Psoas muscle (tissue), 8 donors: ENCODE results near the gene SMG9. TPM values are rescaled to one million over a fixed set of nuclear protein-coding genes. Genes with fewer than 3 reads are reported as not detected.

Experiments used
- ATAC-seq, 4 donors: fragments of 200-7000 bp; cut with Tn5 transposase; one replicate each; pipeline ENCODE4 v1.9.1; 2020; ENCODE audit warnings: moderate library complexity in 3 of 4, mild to moderate bottlenecking in 2 of 4
- DNase-seq, 2 donors: peaks; one replicate each; pipeline ENCODE4 v3.0.0-alpha.2; 2020
- H3K27ac ChIP-seq: fragments of 200-600 bp; one replicate; pipeline ENCODE4 v1.8.0; 2022
- H3K27me3 ChIP-seq, 3 donors: fragments of 200-600 bp in 1 of 3; one replicate each; pipeline versions ENCODE4 v1.6.1 to v1.8.0; 2013 to 2022; ENCODE audit warnings: low read length in 2 of 3, mild to moderate bottlenecking in 2 of 3, moderate library complexity in 1 of 3; ENCODE audit not compliant: insufficient read depth in 3 of 3
- H3K36me3 ChIP-seq, 2 donors: fragments of 200-600 bp in 1 of 2; one replicate each; pipeline versions ENCODE4 v1.6.1 to v1.8.0; 2013 to 2022; ENCODE audit warnings: low read depth in 1 of 2, mild to moderate bottlenecking in 1 of 2, moderate library complexity in 1 of 2; ENCODE audit not compliant: insufficient read depth in 1 of 2
- H3K4me1 ChIP-seq: fragments of 200-600 bp; one replicate; pipeline ENCODE4 v1.8.0; 2022
- H3K4me3 ChIP-seq: fragments of 200-600 bp; one replicate; pipeline ENCODE4 v1.8.0; 2022; ENCODE audit warnings: mild to moderate bottlenecking
- H3K9me3 ChIP-seq: fragments of 200-600 bp; one replicate; pipeline ENCODE4 v1.8.0; 2022
- WGBS, 3 donors: extraction: QIAGEN DNeasy Blood & Tissue Kit; methylation state at CpG; one replicate each; pipeline versions ENCODE4 v1.1.6 to v1.1.7; 2013; 5-methylcytosine and 5-hydroxymethylcytosine counted together
- intact Hi-C, 2 donors: fragments of 100-400 bp; cut with DNase I; formaldehyde crosslinking; loops; one replicate each; pipeline versions ENCODE4 v1.11.0 to v1.14.2; 2022
- long read RNA-seq, 2 donors: library from polyadenylated mRNA; unstranded; transcript quantifications; one replicate each; pipeline ENCODE4 v2.0.0, GENCODE V29; 2021
- polyA plus RNA-seq, 3 donors: library from polyadenylated mRNA; stranded (reverse); fragments of 200-250 nt; gene quantifications; one replicate each; pipeline ENCODE4 v1.2.3, GENCODE V29; 2013
- total RNA-seq, 4 donors: library from RNA; stranded (reverse); fragmentation: NEBNext Ultra II Directional in 2 of 4; extraction: Animal tissue kit (Norgen Biotek cat#: 25700) in 2 of 4; gene quantifications; one replicate each; pipeline versions ENCODE4 v1.2.1 to v1.2.4, GENCODE V29; 2021 to 2023
- TF ChIP-seq, protein P1 (sequence below): fragments of 200-600 bp; IDR thresholded peaks from one replicate; pipeline ENCODE4 v1.8.0; 2022; ENCODE audit warnings: antibody characterized with exemption
- donor health status: healthy with polysubstance abuse.
- donor health status: DM: no; HTN: no; CAD: no; lungs with moderate emphysema.
- donor health status: Bipolar disorder and iron deficiency.
- donor health status: healthy.
- donor health status: DM: yes; HTN: yes; CAD: no.
- donor health status: DM: no; HTN: no; CAD: no.
- donor health status: DM: no; HTN: no; CAD: no.
- donor health status: DM: yes; HTN: yes; CAD: no.

SMG9 gene, protein sequence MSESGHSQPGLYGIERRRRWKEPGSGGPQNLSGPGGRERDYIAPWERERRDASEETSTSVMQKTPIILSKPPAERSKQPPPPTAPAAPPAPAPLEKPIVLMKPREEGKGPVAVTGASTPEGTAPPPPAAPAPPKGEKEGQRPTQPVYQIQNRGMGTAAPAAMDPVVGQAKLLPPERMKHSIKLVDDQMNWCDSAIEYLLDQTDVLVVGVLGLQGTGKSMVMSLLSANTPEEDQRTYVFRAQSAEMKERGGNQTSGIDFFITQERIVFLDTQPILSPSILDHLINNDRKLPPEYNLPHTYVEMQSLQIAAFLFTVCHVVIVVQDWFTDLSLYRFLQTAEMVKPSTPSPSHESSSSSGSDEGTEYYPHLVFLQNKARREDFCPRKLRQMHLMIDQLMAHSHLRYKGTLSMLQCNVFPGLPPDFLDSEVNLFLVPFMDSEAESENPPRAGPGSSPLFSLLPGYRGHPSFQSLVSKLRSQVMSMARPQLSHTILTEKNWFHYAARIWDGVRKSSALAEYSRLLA
- total RNA-seq (10 to 100 TPM; 11.6 to 27.1 (median 15.1) TPM), polyA plus RNA-seq (10 to 100 TPM; 10.1 to 29.1 (median 13.7) TPM)
- long read RNA-seq, donor 1, full-length matches to known transcripts, result 1 of 5 reads
- long read RNA-seq, donor 1, partial matches to known transcripts, result 4 of 5 reads
- long read RNA-seq, donor 1, other reads (novel, unspliced or antisense), result 0 of 5 reads
- long read RNA-seq, donor 2, full-length matches to known transcripts, result 3 of 4 reads
- long read RNA-seq, donor 2, partial matches to known transcripts, result 1 of 4 reads
- long read RNA-seq, donor 2, other reads (novel, unspliced or antisense), result 0 of 4 reads

- H3K4me1 ChIP-seq, result peaks cover 20% of the 10 kb centered on the region
- DNase-seq (peak; percentile 99), ATAC-seq (peak; percentile 93 to 96 (median 94))
- intact Hi-C loops, result no loop called here
- H3K36me3 ChIP-seq, result peaks cover 0 to 25% of the 10 kb centered on the region in 2 donors
- H3K4me3 ChIP-seq, result peak within 1 kb of the TSS; percentile 83
- TF ChIP-seq, protein P1, sequence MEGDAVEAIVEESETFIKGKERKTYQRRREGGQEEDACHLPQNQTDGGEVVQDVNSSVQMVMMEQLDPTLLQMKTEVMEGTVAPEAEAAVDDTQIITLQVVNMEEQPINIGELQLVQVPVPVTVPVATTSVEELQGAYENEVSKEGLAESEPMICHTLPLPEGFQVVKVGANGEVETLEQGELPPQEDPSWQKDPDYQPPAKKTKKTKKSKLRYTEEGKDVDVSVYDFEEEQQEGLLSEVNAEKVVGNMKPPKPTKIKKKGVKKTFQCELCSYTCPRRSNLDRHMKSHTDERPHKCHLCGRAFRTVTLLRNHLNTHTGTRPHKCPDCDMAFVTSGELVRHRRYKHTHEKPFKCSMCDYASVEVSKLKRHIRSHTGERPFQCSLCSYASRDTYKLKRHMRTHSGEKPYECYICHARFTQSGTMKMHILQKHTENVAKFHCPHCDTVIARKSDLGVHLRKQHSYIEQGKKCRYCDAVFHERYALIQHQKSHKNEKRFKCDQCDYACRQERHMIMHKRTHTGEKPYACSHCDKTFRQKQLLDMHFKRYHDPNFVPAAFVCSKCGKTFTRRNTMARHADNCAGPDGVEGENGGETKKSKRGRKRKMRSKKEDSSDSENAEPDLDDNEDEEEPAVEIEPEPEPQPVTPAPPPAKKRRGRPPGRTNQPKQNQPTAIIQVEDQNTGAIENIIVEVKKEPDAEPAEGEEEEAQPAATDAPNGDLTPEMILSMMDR, result no peak
- 0 to 1% (median 0%) methylated on average over 68 to 79 of the region's 79 CpGs for WGBS, 3 donors
- H3K9me3 ChIP-seq, result no peaks in the 10 kb centered on the region
- no peaks in the 10 kb centered on the region for H3K27me3 ChIP-seq
- peak within 1 kb of the TSS; percentile 99 for H3K27ac ChIP-seq
Observed at GRCh38 chr19:43754503-43755255, at the start of gene SMG9. Gene SMG9 (minus strand): TSS chr19:43754962. CDS start chr19:43750741, 4,221 bp downstream.

DNA sequence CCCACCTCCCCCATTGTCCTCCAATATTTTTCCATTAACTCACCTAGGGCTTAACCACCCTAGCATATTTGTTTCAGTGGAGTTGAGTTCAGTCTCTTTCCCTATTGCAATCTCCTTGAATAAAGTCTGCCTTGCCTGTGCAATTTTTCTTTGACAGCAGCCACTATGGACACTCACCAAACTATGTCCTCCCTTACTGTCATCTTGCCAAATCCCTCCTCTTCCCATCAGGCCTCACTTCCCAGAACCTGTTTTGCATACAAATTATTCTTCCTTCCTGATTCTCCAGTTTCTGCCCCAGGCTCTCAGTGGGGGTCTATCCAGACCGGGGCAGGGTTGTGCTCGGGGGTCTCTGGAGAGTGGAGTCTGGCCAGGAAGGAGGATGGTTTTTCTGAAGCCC lies 49.7 kb upstream of the SMG9 start:
- H3K36me3 ChIP-seq, result no peaks in the 10 kb centered on the region
- 29 to 43% (median 41%) methylated on average over 2 of the region's 2 CpGs for WGBS, 3 donors
- no peak overlapping the region for H3K4me3 ChIP-seq
- H3K9me3 ChIP-seq, result no peaks in the 10 kb centered on the region
- H3K4me1 ChIP-seq, result no peaks in the 10 kb centered on the region
- DNase-seq, result no peak
- no peak for ATAC-seq
- H3K27ac ChIP-seq, result no peak overlapping the region
- TF ChIP-seq, protein P1, result no peak
- intact Hi-C loops, result no loop called here
- peaks cover 0 to 16% (median 3%) of the 10 kb centered on the region in 3 donors for H3K27me3 ChIP-seq

DNA sequence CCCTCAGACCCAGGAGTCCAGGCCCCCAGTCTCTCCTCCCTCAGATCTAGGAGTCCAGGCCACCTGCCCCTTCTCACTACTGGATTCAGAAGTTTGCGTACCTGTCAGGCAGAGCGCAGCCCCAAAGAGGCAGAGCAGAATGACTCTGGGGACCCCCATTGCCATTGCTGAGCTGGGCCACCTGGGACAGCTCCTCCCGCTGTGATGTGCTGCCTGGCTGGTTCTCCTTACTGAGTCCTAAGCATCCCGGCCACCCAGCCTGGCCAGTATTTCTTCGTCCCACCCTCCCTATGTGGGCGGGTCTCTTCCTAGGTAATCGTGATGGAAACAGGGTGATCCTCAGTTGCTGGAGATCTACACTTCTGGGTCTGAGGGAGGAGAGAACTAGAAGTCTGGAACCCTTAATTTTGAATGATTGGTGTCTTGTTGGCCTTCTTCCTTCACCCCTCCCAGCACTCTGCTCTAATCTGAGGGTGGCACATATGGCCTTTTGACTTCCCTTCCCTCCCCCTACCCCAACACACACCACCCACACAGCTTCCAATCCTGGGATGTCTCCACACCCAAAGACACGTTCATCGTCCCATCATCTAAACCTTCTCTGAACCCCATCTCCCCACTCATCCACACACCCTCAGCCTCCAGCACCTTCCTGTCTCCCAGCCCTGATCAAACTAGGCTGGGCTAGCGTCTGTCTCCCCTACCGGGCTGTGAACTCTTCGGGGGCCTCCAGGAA lies 47.6 kb upstream of the SMG9 start, which contains the start of gene LYPD5:
Gene LYPD5, minus strand, starts transcription at position 232 of the 736 bp plus-strand sequence. Its CDS starts 67 bp downstream, at position 165.
- 60 to 66% (median 62%) methylated on average over 12 of the region's 12 CpGs for WGBS, 3 donors
- Histone ChIP-seq H3K27ac (no peak within 1 kb of the TSS), H3K4me3 (no peak within 1 kb of the TSS), H3K36me3 (no peaks in the 10 kb centered on the region), H3K9me3 (no peaks in the 10 kb centered on the region), H3K4me1 (no peaks in the 10 kb centered on the region), H3K27me3 (peaks cover 0 to 26% (median 20%) of the 10 kb centered on the region in 3 donors)
- DNase-seq (no peak), ATAC-seq (no peak)
- intact Hi-C loops, result no loop called here
- TF ChIP-seq, protein P1, result no peak

DNA sequence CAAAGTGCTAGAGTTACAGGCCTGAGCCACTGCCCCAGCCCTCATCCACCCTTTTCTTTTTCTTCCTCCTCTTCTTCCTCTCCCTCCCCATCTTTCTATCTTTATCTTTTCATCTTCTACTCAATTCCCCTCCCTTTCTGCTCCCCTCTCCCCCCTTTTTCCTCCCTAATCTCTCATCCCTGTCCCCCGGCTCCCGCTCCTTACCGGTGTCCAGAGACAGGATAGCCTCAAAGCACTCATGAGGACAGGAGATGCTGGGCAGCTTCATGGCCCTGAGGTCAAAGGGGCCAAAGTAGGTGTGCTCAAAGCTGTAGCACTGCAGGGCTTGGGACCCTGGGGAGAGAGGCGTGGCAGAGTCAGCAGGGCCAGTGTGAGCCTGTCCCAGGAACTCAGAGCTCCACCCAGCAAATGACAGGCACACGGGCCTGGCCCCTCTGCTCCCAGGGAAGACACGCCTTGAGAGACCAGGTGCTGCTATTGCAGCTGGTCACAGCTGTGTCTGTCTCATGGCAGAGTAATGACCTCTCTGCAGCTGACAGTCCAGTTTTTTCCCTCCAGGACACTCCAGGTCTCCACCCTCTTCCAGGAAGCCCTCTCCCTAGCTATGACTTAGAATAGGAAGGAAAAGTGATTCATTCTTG lies 44.9 kb upstream of the SMG9 start:
- TF ChIP-seq, protein P1, result no peak
- ATAC-seq (no peak), DNase-seq (no peak)
- no peak overlapping the region for H3K4me3 ChIP-seq
- H3K27ac ChIP-seq, result no peak overlapping the region
- intact Hi-C loops, result no loop called here
- no peaks in the 10 kb centered on the region for H3K9me3 ChIP-seq
- H3K4me1 ChIP-seq, result no peaks in the 10 kb centered on the region
- peaks cover 0 to 30% (median 23%) of the 10 kb centered on the region in 3 donors for H3K27me3 ChIP-seq
- WGBS, 3 donors, result 52 to 61% (median 58%) methylated on average over 6 of the region's 6 CpGs
- H3K36me3 ChIP-seq, result peaks cover 0 to 2% of the 10 kb centered on the region in 2 donors
